Astrocyte (in vitro differentiated cells and primary cell): ENCODE data around the gene PEX14. TPM values are rescaled to one million over a fixed set of nuclear protein-coding genes. Genes with fewer than 3 reads are reported as not detected.
A peak's percentile ranks its signal among the peaks of the same experiment; 100 is the strongest.

ENCODE experiments used
- DNase-seq: peaks from one replicate; pipeline ENCODE4 v3.0.0-alpha.2; 2010; ENCODE audit warnings: low read depth
- FAIRE-seq: peaks from 2 replicates; lab custom pipeline; 2011; peaks lifted over from hg19 to GRCh38; lab: Jason Lieb, UNC
- H2AFZ ChIP-seq: 2 replicates; pipeline ENCODE4 v1.6.0; 2012; ENCODE audit warnings: low read depth, low read length, inconsistent platforms
- H3K27ac ChIP-seq: 2 replicates; pipeline ENCODE4 v1.5.1; 2011; ENCODE audit warnings: low read depth, low read length, inconsistent platforms
- H3K27me3 ChIP-seq: 2 replicates; pipeline ENCODE4 v1.6.0; 2011; ENCODE audit warnings: low read length, inconsistent platforms; ENCODE audit not compliant: insufficient read depth
- H3K36me3 ChIP-seq: 2 replicates; pipeline ENCODE4 v1.5.1; 2011; ENCODE audit warnings: low read length, inconsistent platforms; ENCODE audit not compliant: insufficient read depth
- H3K4me1 ChIP-seq: 2 replicates; pipeline ENCODE4 v1.5.1; 2011; ENCODE audit warnings: low read length, inconsistent platforms; ENCODE audit not compliant: insufficient read depth
- H3K4me2 ChIP-seq: 2 replicates; pipeline ENCODE4 v1.6.0; 2012; ENCODE audit warnings: low read length, inconsistent platforms
- H3K4me3 ChIP-seq: 2 replicates; pipeline ENCODE4 v1.5.1; 2011; ENCODE audit warnings: low read depth, mild to moderate bottlenecking, low read length, inconsistent platforms; ENCODE audit not compliant: insufficient read depth
- H3K79me2 ChIP-seq: 2 replicates; pipeline ENCODE4 v1.6.0; 2012; ENCODE audit warnings: mild to moderate bottlenecking, low read length, inconsistent platforms; ENCODE audit not compliant: insufficient read depth
- H3K9ac ChIP-seq: 2 replicates; pipeline ENCODE4 v1.6.0; 2012; ENCODE audit warnings: mild to moderate bottlenecking, low read length, inconsistent platforms
- H3K9me3 ChIP-seq: 2 replicates; pipeline ENCODE4 v1.5.1; 2012; ENCODE audit warnings: low read depth, mild to moderate bottlenecking, low read length, inconsistent platforms; ENCODE audit not compliant: insufficient read depth
- H4K20me1 ChIP-seq: 2 replicates; pipeline ENCODE4 v1.6.0; 2012; ENCODE audit warnings: low read length, inconsistent platforms; ENCODE audit not compliant: insufficient read depth
- H3K27ac Mint-ChIP-seq: one replicate; pipeline ENCODE4 v1.8.0; 2021; ENCODE audit warnings: mild to moderate bottlenecking, mixed read lengths; ENCODE audit not compliant: unreplicated experiment
- H3K27me3 Mint-ChIP-seq: one replicate; pipeline ENCODE4 v1.8.0; 2021; ENCODE audit warnings: low read depth, mixed read lengths; ENCODE audit not compliant: unreplicated experiment
- H3K36me3 Mint-ChIP-seq: one replicate; pipeline ENCODE4 v1.8.0; 2021; ENCODE audit warnings: low read depth, mixed read lengths; ENCODE audit not compliant: unreplicated experiment
- H3K4me1 Mint-ChIP-seq: one replicate; pipeline ENCODE4 v1.8.0; 2021; ENCODE audit warnings: low read depth, mixed read lengths; ENCODE audit not compliant: unreplicated experiment
- H3K4me3 Mint-ChIP-seq: one replicate; pipeline ENCODE4 v1.8.0; 2021; ENCODE audit warnings: mild to moderate bottlenecking, moderate library complexity, mixed read lengths; ENCODE audit not compliant: unreplicated experiment
- H3K9me3 Mint-ChIP-seq: one replicate; pipeline ENCODE4 v1.8.0; 2021; ENCODE audit warnings: mild to moderate bottlenecking, mixed read lengths; ENCODE audit not compliant: unreplicated experiment
- EZH2 ChIP-seq: IDR thresholded peaks from 2 replicates; pipeline ENCODE4 v1.6.1; 2012; ENCODE audit warnings: mild to moderate bottlenecking, low read length, inconsistent platforms; ENCODE audit not compliant: insufficient read depth
- total RNA-seq: library from RNA; stranded (reverse); gene quantifications from 2 replicates; pipeline ENCODE4 v1.2.1, GENCODE V29; 2021
- TF ChIP-seq, protein P1 (sequence below): IDR thresholded peaks from 2 replicates; pipeline ENCODE4 v1.5.1; 2011; ENCODE audit warnings: low read depth, mild to moderate bottlenecking, inconsistent platforms, low read length, moderate library complexity; ENCODE audit not compliant: insufficient read depth

The PEX14 gene
- total RNA-seq, 1 donor from 2014 or later = 23.3 TPM

DNA sequence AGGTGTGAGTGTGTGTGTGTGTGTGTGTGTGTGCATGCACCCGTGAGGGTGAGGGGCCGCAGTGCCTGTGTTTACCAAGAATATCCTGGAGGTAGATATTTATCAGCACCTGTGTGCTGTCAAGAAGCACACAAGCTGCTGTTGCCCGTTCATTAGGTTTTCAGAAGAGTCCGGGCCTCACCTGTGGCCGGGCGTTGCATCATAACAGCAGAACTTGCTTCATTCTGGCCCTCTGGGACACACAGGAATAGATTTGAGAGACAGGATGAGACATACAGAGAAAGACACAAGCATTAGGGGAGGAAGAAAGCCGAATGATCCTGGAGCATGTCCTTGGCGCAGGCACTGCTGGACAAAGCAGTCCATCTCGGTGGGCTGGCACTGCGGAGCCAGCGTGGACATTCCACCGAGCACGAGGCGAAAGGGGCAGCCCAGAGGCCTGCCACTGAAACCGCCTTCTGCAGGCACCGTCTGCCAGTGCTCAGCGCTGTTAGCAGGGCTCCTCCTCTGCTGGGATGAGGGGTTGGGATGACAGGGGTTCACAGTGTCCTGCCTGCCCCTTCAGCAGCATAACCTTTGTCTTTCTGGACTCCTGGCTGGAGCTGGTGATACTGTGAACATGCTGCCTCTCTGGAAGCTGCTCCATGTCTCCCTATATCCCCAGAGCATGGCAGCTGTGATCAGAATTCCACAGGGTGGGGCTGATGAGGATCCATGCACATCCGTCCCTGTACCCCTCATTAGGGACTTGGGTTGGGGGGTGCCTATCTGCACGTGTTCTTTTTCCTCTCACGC, 81.1 kb downstream of the PEX14 start:
- H3K79me2 ChIP-seq = no peaks in the 10 kb centered on the region
- H3K4me3 Mint-ChIP-seq = no peak overlapping the region
- H3K4me1 Mint-ChIP-seq = peaks cover 16% of the 10 kb centered on the region
- H2AFZ ChIP-seq = no peak overlapping the region
- TF ChIP-seq, protein P1, sequence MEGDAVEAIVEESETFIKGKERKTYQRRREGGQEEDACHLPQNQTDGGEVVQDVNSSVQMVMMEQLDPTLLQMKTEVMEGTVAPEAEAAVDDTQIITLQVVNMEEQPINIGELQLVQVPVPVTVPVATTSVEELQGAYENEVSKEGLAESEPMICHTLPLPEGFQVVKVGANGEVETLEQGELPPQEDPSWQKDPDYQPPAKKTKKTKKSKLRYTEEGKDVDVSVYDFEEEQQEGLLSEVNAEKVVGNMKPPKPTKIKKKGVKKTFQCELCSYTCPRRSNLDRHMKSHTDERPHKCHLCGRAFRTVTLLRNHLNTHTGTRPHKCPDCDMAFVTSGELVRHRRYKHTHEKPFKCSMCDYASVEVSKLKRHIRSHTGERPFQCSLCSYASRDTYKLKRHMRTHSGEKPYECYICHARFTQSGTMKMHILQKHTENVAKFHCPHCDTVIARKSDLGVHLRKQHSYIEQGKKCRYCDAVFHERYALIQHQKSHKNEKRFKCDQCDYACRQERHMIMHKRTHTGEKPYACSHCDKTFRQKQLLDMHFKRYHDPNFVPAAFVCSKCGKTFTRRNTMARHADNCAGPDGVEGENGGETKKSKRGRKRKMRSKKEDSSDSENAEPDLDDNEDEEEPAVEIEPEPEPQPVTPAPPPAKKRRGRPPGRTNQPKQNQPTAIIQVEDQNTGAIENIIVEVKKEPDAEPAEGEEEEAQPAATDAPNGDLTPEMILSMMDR = no peak
- TF ChIP-seq EZH2 = no peak
- H3K27me3 ChIP-seq = no peaks in the 10 kb centered on the region
- DNase-seq (no peak), FAIRE-seq (no peak)
- peak overlapping the region; percentile 75 for H3K27ac Mint-ChIP-seq
- H3K9ac ChIP-seq = no peak overlapping the region
- H3K27ac ChIP-seq = no peak overlapping the region
- no peaks in the 10 kb centered on the region for H3K27me3 Mint-ChIP-seq
- H3K4me3 ChIP-seq = no peak overlapping the region
- no peaks in the 10 kb centered on the region for H3K36me3 Mint-ChIP-seq
- no peak overlapping the region for H3K4me2 ChIP-seq
- no peaks in the 10 kb centered on the region for H3K4me1 ChIP-seq
- no peaks in the 10 kb centered on the region for H3K9me3 ChIP-seq
- peaks cover 2% of the 10 kb centered on the region for H3K9me3 Mint-ChIP-seq
- no peaks in the 10 kb centered on the region for H3K36me3 ChIP-seq
- peaks cover 29% of the 10 kb centered on the region for H4K20me1 ChIP-seq

DNA sequence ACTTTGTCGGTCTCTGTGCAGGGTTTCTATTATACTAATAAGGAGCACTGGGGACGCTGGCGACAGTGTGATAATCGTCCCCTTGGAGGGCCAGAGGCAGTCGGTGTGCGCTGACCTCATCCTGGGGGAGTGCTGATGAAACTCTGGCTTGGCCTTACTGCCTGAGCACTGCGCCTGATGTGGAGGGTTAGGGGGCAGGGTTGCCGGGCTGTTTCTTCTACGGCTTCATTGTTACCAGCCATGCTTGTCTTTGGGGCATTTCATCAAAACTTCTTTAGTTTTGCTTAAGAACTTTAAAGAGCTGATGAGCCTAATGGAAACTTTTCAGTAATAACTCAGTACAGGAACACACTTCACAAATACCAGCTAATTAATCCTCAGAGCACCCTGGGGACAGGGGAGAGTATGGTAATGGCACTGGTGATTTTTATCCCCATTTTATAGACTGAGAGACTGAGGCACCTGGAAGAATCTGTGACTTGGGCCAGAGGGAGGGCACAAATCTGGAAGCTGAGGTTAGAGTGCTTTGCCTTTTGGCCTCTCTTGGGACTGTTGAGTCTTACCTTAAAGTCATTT, 81.8 kb downstream of the PEX14 start:
- no peaks in the 10 kb centered on the region for H3K4me1 ChIP-seq
- TF ChIP-seq, protein P1 = no peak
- no peak for TF ChIP-seq EZH2
- Mint-ChIP-seq H3K4me3 (no peak overlapping the region), H3K27me3 (no peaks in the 10 kb centered on the region), H3K36me3 (no peaks in the 10 kb centered on the region), H3K9me3 (peaks cover 2% of the 10 kb centered on the region), H3K4me1 (peaks cover 16% of the 10 kb centered on the region), H3K27ac (peak overlapping the region; percentile 75)
- no peak overlapping the region for H3K9ac ChIP-seq
- no peak overlapping the region for H3K4me2 ChIP-seq
- no peaks in the 10 kb centered on the region for H3K27me3 ChIP-seq
- no peak overlapping the region for H3K4me3 ChIP-seq
- no peaks in the 10 kb centered on the region for H3K79me2 ChIP-seq
- DNase-seq (no peak), FAIRE-seq (no peak)
- H3K27ac ChIP-seq = no peak overlapping the region
- H3K9me3 ChIP-seq = no peaks in the 10 kb centered on the region
- no peaks in the 10 kb centered on the region for H3K36me3 ChIP-seq
- no peak overlapping the region for H2AFZ ChIP-seq
- H4K20me1 ChIP-seq = peaks cover 29% of the 10 kb centered on the region

DNA sequence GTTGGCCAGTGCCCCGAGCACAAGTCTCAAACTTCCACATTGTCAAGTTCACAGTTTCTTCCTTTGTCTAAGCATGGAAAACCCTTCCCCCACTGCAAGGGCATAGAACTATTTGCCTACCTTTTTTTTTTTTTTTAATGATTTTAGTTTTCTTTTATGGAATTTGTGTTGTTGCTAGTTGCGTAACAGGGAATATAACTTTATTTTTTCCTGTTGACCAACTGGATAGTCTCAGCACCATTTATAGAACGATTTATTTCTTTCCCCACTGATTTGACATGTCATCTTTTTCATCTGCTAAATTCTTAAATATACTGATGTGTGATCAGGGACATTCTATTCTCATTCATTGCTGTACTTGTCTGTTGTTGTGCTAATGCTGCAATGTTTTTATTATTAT, 83.0 kb downstream of the PEX14 start:
- DNase-seq = no peak

More for the DNA sequence above, 83.0 kb downstream of the PEX14 start:
- no peaks in the 10 kb centered on the region for H3K27me3 ChIP-seq
- Mint-ChIP-seq H3K27me3 (no peaks in the 10 kb centered on the region), H3K4me3 (no peak overlapping the region), H3K9me3 (peaks cover 2% of the 10 kb centered on the region), H3K27ac (no peak overlapping the region), H3K4me1 (peaks cover 16% of the 10 kb centered on the region), H3K36me3 (no peaks in the 10 kb centered on the region)
- H4K20me1 ChIP-seq = peaks cover 29% of the 10 kb centered on the region
- H3K9me3 ChIP-seq = no peaks in the 10 kb centered on the region
- H3K4me3 ChIP-seq = no peak overlapping the region
- no peaks in the 10 kb centered on the region for H3K4me1 ChIP-seq
- no peak overlapping the region for H3K27ac ChIP-seq
- no peak overlapping the region for H3K9ac ChIP-seq
- no peak overlapping the region for H2AFZ ChIP-seq
- TF ChIP-seq, protein P1 = no peak
- TF ChIP-seq EZH2 = no peak
- no peaks in the 10 kb centered on the region for H3K79me2 ChIP-seq
- H3K36me3 ChIP-seq = no peaks in the 10 kb centered on the region
- H3K4me2 ChIP-seq = no peak overlapping the region
- no peak for FAIRE-seq
